D721Med (cell line): ENCODE measurements around the gene BCAS3.
A peak's percentile ranks its signal among the peaks of the same experiment; 100 is the strongest.

Experiments
- DNase-seq: peaks from one replicate; pipeline ENCODE4 v3.0.0; 2011; ENCODE audit warnings: low spot score; ENCODE audit not compliant: insufficient read length
- FAIRE-seq: peaks from 2 replicates; lab custom pipeline; 2011; peaks lifted over from hg19 to GRCh38; lab: Jason Lieb, UNC
- CTCF ChIP-seq: IDR thresholded peaks from 2 replicates; pipeline ENCODE4 v1.5.1; 2012; ENCODE audit warnings: mild to moderate bottlenecking, control low read depth; ENCODE audit not compliant: insufficient read depth; ENCODE audit errors: missing control alignments

The BCAS3 gene

GRCh38 chr17:61149862-61150362 lies 472.3 kb downstream of the BCAS3 start:
- FAIRE-seq (no peak), DNase-seq (no peak)
- TF ChIP-seq CTCF: no peak

- TF ChIP-seq CTCF: no peak
- no peak for DNase-seq
- FAIRE-seq: peak; percentile 16
These were observed 473.1 kb downstream of the BCAS3 start for GRCh38 chr17:61150686-61151299.

- no peak for FAIRE-seq
- DNase-seq: no peak
These were observed 475.2 kb downstream of the BCAS3 start for GRCh38 chr17:61152898-61153297.

GRCh38 chr17:61155590-61156237 lies 478.1 kb downstream of the BCAS3 start:
- DNase-seq (no peak), FAIRE-seq (no peak)
- no peak for TF ChIP-seq CTCF

More at GRCh38 chr17:61152898-61153297, 475.2 kb downstream of the BCAS3 start:
- TF ChIP-seq CTCF: no peak

GRCh38 chr17:61157246-61157886 lies 479.7 kb downstream of the BCAS3 start:
- no peak for DNase-seq
- FAIRE-seq: no peak
- no peak for TF ChIP-seq CTCF

- no peak for FAIRE-seq
- no peak for DNase-seq
- TF ChIP-seq CTCF: no peak
These were observed 480.7 kb downstream of the BCAS3 start for GRCh38 chr17:61158376-61158775.
